KMS-11 (cell line): ENCODE data around the gene PIK3CG.
"Not testable (repeated sequence)": the region's sequence is repeated elsewhere in the genome, so short reads cannot be mapped to it uniquely, and the experiment has no call there.

Experiments used
- H2AFZ ChIP-seq: fragments of 200-600 bp; sonication (generic); 2 replicates; pipeline ENCODE4 v1.6.1; 2016; ENCODE audit warnings: antibody characterized with exemption, mixed run types, low read depth
- H3K27ac ChIP-seq: fragments of 200-600 bp; sonication (generic); 2 replicates; pipeline ENCODE4 v1.6.1; 2016; ENCODE audit warnings: mild to moderate bottlenecking, mixed run types
- H3K27me3 ChIP-seq: fragments of 200-600 bp; sonication (generic); 2 replicates; pipeline ENCODE4 v1.6.1; 2017; ENCODE audit warnings: mild to moderate bottlenecking, low read depth, mixed run types, moderate library complexity; ENCODE audit not compliant: insufficient read depth
- H3K36me3 ChIP-seq: fragments of 200-600 bp; sonication (generic); 2 replicates; pipeline ENCODE4 v1.6.1; 2017; ENCODE audit warnings: mild to moderate bottlenecking, mixed run types; ENCODE audit not compliant: insufficient read depth
- H3K4me1 ChIP-seq: fragments of 200-600 bp; sonication (generic); 2 replicates; pipeline ENCODE4 v1.6.1; 2016; ENCODE audit warnings: mild to moderate bottlenecking, low read depth, mixed run types; ENCODE audit not compliant: poor library complexity, severe bottlenecking
- H3K4me2 ChIP-seq: fragments of 200-600 bp; sonication (generic); 2 replicates; pipeline ENCODE4 v1.7.0; 2016; ENCODE audit warnings: mild to moderate bottlenecking, mixed run types
- H3K4me3 ChIP-seq: fragments of 200-600 bp; sonication (generic); IDR thresholded peaks from 2 replicates; pipeline ENCODE4 v1.6.1; 2017; ENCODE audit warnings: low read depth, low read length, mixed read lengths; ENCODE audit not compliant: insufficient read depth
- H3K79me2 ChIP-seq: fragments of 200-600 bp; sonication (generic); 2 replicates; pipeline ENCODE4 v1.6.1; 2016; ENCODE audit warnings: low read depth, mixed run types; ENCODE audit not compliant: insufficient read depth
- H3K9ac ChIP-seq: fragments of 200-600 bp; sonication (generic); 2 replicates; pipeline ENCODE4 v1.6.1; 2016; ENCODE audit warnings: mild to moderate bottlenecking, mixed run types
- H4K20me1 ChIP-seq: fragments of 200-600 bp; sonication (generic); 2 replicates; pipeline ENCODE4 v1.6.1; 2016; ENCODE audit warnings: mild to moderate bottlenecking, mixed run types; ENCODE audit not compliant: insufficient read depth
- TF ChIP-seq, protein P1 (sequence below): fragments of 200-600 bp; sonication (generic); conservative IDR thresholded peaks from 2 replicates; pipeline ENCODE4 v1.6.1; 2017; ENCODE audit warnings: low read depth, mild to moderate bottlenecking, antibody characterized with exemption, low read length, moderate library complexity, mixed read lengths

PIK3CG gene

DNA sequence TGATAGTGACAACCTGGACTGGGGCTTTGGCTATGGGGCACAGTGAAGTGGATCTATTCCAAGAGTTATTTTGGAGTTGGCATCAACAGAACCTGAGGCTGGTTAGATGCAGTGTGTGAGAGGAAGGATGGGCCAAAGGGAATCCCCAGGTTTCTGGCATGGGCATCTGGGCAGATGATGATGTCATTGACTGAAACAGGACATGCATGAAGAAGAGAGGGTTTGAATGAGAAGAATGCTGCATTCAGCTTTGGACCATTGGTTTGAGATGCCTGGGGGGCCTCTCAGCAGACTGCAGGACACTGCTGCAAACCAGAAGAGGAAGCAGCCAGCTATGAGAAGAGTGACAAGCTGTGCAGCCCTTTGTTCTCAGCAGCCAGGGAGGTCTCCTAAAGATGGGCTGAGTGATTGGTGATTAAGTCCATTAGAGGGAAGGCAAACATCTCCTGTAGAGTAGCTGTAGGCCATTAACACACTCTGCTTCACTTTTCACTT is 23.1 kb upstream of the PIK3CG start:
- Histone ChIP-seq H2AFZ (no peak overlapping the region), H3K27me3 (no peaks in the 10 kb centered on the region), H3K27ac (no peak overlapping the region), H3K4me2 (no peak overlapping the region), H3K4me1 (no peaks in the 10 kb centered on the region), H3K36me3 (no peaks in the 10 kb centered on the region), H3K9ac (no peak overlapping the region), H3K79me2 (no peaks in the 10 kb centered on the region), H4K20me1 (no peaks in the 10 kb centered on the region), H3K4me3 (no peak overlapping the region)
- TF ChIP-seq, protein P1, sequence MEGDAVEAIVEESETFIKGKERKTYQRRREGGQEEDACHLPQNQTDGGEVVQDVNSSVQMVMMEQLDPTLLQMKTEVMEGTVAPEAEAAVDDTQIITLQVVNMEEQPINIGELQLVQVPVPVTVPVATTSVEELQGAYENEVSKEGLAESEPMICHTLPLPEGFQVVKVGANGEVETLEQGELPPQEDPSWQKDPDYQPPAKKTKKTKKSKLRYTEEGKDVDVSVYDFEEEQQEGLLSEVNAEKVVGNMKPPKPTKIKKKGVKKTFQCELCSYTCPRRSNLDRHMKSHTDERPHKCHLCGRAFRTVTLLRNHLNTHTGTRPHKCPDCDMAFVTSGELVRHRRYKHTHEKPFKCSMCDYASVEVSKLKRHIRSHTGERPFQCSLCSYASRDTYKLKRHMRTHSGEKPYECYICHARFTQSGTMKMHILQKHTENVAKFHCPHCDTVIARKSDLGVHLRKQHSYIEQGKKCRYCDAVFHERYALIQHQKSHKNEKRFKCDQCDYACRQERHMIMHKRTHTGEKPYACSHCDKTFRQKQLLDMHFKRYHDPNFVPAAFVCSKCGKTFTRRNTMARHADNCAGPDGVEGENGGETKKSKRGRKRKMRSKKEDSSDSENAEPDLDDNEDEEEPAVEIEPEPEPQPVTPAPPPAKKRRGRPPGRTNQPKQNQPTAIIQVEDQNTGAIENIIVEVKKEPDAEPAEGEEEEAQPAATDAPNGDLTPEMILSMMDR: no peak

DNA sequence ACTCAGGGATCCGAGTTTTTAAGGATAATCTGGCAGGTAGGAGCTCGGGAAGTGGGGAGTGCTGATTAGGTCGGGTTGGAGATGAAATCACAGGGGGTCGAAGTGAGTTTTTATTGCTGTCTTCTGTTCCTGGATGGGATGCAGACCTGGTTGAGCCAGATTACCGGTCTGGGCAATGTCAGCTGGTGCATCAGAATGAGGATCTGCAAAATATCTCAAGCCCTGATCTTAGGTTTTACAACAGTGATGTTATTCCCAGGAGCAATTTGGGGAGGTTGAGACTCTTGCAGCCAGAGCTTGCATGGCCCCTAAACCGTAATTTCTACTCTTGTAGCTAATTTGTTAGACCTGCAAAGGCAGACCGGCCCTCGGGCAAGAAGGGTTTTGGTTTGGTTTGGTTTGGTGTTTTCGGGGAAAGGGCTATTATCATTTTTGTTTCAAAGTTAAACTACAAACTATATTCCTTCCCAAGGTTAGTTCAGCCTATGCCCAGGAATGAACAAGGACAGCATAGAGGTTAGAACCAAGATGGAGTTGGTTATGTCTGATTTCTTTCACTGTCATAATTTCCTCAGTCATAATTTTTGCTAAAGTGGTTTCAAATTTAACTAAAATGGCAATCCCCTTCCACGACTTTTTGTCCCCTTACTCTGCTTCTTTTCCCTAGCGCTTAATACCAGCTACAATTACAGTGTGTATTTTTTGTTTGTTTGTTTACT is 20.6 kb upstream of the PIK3CG start:
- Histone ChIP-seq H3K27me3 (no peaks in the 10 kb centered on the region), H3K4me2 (no peak overlapping the region), H3K9ac (no peak overlapping the region), H3K36me3 (no peaks in the 10 kb centered on the region), H3K4me1 (no peaks in the 10 kb centered on the region), H3K27ac (no peak overlapping the region), H4K20me1 (no peaks in the 10 kb centered on the region), H3K79me2 (no peaks in the 10 kb centered on the region), H3K4me3 (no peak overlapping the region), H2AFZ (no peak overlapping the region)
- TF ChIP-seq, protein P1: no peak

DNA sequence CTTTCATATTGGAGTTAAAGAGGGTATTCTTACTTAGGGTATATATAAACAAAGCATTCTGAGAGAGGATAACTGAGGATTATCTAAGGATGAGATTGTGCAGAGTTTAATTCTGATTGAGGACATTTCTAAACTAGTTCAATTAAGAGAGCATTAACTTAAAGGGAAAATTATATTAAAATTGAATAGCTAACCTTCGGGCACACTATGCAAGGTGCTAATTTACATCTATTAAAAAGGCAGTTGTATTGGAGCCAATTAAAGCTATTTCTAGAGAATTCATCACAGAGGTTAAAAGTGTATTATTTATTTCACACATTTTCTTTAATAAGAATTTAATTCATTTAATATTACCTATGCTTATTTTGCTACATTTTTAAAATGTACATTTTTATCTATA is 17.0 kb upstream of the PIK3CG start:
- no peak overlapping the region for H3K4me3 ChIP-seq
- H3K79me2 ChIP-seq: no peaks in the 10 kb centered on the region
- H3K27ac ChIP-seq: no peak overlapping the region
- H3K4me1 ChIP-seq: no peaks in the 10 kb centered on the region
- no peak overlapping the region for H2AFZ ChIP-seq
- H3K4me2 ChIP-seq: no peak overlapping the region
- no peaks in the 10 kb centered on the region for H3K27me3 ChIP-seq
- H3K9ac ChIP-seq: no peak overlapping the region
- H3K36me3 ChIP-seq: no peaks in the 10 kb centered on the region
- TF ChIP-seq, protein P1: no peak
- H4K20me1 ChIP-seq: no peaks in the 10 kb centered on the region

DNA sequence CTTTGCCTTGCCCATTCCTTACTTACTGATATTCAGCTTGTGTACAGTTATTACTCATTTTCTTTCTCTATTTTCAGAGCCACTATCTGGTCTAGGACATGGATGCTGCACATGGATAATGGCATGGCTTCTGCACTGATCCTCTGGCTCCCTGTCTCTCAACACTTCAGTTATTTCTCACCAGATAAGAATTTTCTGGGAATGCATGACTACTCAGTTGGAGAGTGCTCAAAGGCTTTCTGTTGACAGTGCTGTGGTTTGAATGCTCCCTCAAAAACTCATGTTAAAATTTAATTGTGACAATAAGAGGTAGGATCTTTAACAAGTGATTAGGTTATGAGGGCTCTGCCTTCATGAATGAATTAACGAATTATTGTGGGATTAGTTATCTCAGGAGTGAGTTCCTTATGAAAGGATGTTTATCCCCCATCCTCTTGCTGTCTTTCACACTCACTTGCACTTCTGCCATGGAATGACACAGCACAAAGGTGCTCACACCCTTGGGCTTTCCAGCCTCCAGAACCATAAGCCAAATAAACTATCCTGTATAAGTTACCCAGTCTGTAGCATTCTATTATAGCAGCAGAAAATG is 16.1 kb upstream of the PIK3CG start:
- Histone ChIP-seq H3K4me3 (no peak overlapping the region), H3K4me1 (no peaks in the 10 kb centered on the region), H3K4me2 (no peak overlapping the region), H2AFZ (no peak overlapping the region), H3K9ac (no peak overlapping the region), H3K36me3 (no peaks in the 10 kb centered on the region), H3K27me3 (no peaks in the 10 kb centered on the region), H3K79me2 (no peaks in the 10 kb centered on the region), H4K20me1 (no peaks in the 10 kb centered on the region), H3K27ac (no peak overlapping the region)
- TF ChIP-seq, protein P1: no peak

DNA sequence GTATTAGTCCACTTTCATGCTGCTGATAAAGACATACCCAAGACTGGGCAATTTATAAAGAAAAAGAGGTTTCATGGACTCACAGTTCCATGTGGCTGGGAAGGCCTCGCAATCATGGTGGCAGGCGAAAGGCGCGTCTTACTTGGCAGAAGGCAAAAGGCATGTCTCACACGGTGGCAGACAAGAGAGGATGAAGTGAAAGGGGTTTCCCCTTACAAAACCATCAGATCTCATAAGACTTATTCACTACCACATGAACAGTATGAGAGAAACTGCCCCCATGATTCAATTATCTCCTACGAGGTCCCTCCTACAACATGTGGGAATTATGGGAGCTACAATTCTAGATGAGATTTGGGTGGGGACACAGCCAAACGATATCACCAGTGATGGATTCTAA is 13.4 kb upstream of the PIK3CG start:
- H3K27ac ChIP-seq, H3K4me3 ChIP-seq, H3K27me3 ChIP-seq, H3K79me2 ChIP-seq, H3K9ac ChIP-seq, H3K4me1 ChIP-seq, H2AFZ ChIP-seq, H3K36me3 ChIP-seq, H4K20me1 ChIP-seq, H3K4me2 ChIP-seq: not testable (repeated sequence)
